SK-N-SH treated with all-trans-retinoic acid at 6 μM for 48 hours (cell line): ENCODE measurements around the gene SLC38A7.

Experiments used
- ATAC-seq: fragments of 200-7000 bp; cut with Tn5 transposase; 3 replicates; pipeline ENCODE4 v1.9.1; 2020; ENCODE audit warnings: mild to moderate bottlenecking, moderate library complexity
- BACH2 ChIP-seq: fragments of 250-450 bp; sonication (Bioruptor Pico); IDR thresholded peaks from 2 replicates; pipeline ENCODE4 v1.9.0; 2021; ENCODE audit warnings: mild to moderate bottlenecking, borderline replicate concordance
- CSDC2 ChIP-seq: fragments of 250-450 bp; sonication (Bioruptor Pico); IDR thresholded peaks from 2 replicates; pipeline ENCODE4 v1.5.0; 2020; ENCODE audit warnings: mild to moderate bottlenecking, moderate library complexity
- ESRRG ChIP-seq: fragments of 250-450 bp; sonication (Bioruptor Pico); IDR thresholded peaks from 2 replicates; pipeline ENCODE4 v1.6.1; 2021; ENCODE audit warnings: mild to moderate bottlenecking
- GLIS3 ChIP-seq: fragments of 250-450 bp; sonication (Bioruptor Pico); IDR thresholded peaks from 2 replicates; pipeline ENCODE4 v1.5.0; 2020; ENCODE audit warnings: mild to moderate bottlenecking, moderate library complexity
- OSR1 ChIP-seq: fragments of 250-450 bp; sonication (Bioruptor Pico); IDR thresholded peaks from 2 replicates; pipeline ENCODE4 v1.8.0; 2022; ENCODE audit warnings: moderate library complexity, mild to moderate bottlenecking, inconsistent platforms
- PPARA ChIP-seq: fragments of 250-450 bp; sonication (Bioruptor Pico); IDR thresholded peaks from 2 replicates; pipeline ENCODE4 v1.5.0; 2020; ENCODE audit warnings: mild to moderate bottlenecking, borderline replicate concordance
- RARB ChIP-seq: fragments of 250-450 bp; sonication (Bioruptor Pico); IDR thresholded peaks from 2 replicates; pipeline ENCODE4 v1.8.0; 2021; ENCODE audit warnings: mild to moderate bottlenecking, moderate library complexity
- SNAI2 ChIP-seq: fragments of 250-450 bp; sonication (Bioruptor Pico); IDR thresholded peaks from 2 replicates; pipeline ENCODE4 v1.5.0; 2020; ENCODE audit warnings: mild to moderate bottlenecking, moderate library complexity
- TCF4 ChIP-seq: fragments of 250-450 bp; sonication (Bioruptor Pico); IDR thresholded peaks from 2 replicates; pipeline ENCODE4 v1.8.0; 2021; ENCODE audit warnings: mild to moderate bottlenecking, moderate library complexity, borderline replicate concordance
- TOX ChIP-seq: fragments of 250-450 bp; sonication (Bioruptor Pico); IDR thresholded peaks from 2 replicates; pipeline ENCODE4 v1.8.0; 2021; ENCODE audit warnings: mild to moderate bottlenecking, moderate library complexity, borderline replicate concordance
- ZC3H10 ChIP-seq: fragments of 250-450 bp; sonication (Bioruptor Pico); IDR thresholded peaks from 2 replicates; pipeline ENCODE4 v1.5.1; 2021; ENCODE audit warnings: mild to moderate bottlenecking, moderate library complexity
- ZFP3 ChIP-seq: fragments of 250-450 bp; sonication (Bioruptor Pico); IDR thresholded peaks from 2 replicates; pipeline ENCODE4 v1.5.0; 2020; ENCODE audit warnings: mild to moderate bottlenecking, moderate library complexity
- ZNF70 ChIP-seq: fragments of 450-650 bp; formaldehyde crosslinking; IDR thresholded peaks from 2 replicates; pipeline ENCODE4 v1.5.0; 2020; ENCODE audit warnings: mild to moderate bottlenecking, moderate library complexity
- ZNF8 ChIP-seq: fragments of 450-650 bp; formaldehyde crosslinking; IDR thresholded peaks from 2 replicates; pipeline ENCODE4 v1.5.0; 2020; ENCODE audit warnings: mild to moderate bottlenecking, moderate library complexity
- TF ChIP-seq, protein P1 (sequence below): fragments of 250-450 bp; sonication (Bioruptor Pico); IDR thresholded peaks from 2 replicates; pipeline ENCODE4 v1.8.0; 2020; ENCODE audit warnings: mild to moderate bottlenecking, moderate library complexity, borderline replicate concordance
- TF ChIP-seq, protein P2 (sequence below): fragments of 250-450 bp; sonication (Bioruptor Pico); IDR thresholded peaks from 2 replicates; pipeline ENCODE4 v1.5.1; 2021; ENCODE audit warnings: mild to moderate bottlenecking, moderate library complexity

SLC38A7 gene, protein sequence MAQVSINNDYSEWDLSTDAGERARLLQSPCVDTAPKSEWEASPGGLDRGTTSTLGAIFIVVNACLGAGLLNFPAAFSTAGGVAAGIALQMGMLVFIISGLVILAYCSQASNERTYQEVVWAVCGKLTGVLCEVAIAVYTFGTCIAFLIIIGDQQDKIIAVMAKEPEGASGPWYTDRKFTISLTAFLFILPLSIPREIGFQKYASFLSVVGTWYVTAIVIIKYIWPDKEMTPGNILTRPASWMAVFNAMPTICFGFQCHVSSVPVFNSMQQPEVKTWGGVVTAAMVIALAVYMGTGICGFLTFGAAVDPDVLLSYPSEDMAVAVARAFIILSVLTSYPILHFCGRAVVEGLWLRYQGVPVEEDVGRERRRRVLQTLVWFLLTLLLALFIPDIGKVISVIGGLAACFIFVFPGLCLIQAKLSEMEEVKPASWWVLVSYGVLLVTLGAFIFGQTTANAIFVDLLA

DNA sequence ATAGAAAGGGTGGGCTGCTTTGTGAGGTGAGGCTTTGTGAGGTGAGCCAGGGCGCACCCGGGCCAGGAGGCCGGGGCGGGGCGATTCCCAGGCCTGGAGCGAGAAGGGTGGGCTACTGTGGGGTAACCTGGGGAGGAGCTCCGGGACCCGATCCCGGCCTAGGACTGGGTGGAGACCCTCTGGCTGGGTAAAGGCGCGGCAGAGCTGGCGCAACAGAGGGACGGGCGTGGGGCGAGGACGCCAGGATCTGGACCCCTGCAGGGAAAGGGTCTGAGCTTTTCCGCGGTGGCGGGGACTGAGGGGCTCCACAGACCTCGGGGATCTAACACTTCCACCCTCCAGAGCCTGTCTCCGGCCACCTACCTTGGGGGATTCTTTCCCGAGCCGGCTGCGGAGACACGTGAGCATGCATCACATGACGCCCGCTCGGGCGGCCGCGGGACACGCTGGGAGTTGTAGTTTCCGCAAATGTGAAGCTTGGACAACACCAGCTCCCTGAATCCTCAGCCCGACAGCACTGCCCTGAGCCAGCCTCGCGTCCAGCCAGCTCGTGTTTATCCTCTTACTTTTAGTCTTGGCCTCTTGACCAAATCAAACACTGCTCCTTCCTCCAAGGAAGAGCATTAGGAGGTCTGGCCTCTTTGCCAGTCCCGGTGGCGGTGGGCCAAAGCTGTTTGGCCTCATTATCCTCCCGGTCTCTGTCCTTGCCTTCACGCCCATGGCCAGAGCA lies at the start of gene SLC38A7:
Gene SLC38A7 (minus strand): TSS at position 417 of the 730 bp plus-strand sequence. CDS start 4,644 bp downstream, outside the sequence.
- peak; percentile 98 for ATAC-seq
- TF ChIP-seq, protein P1, sequence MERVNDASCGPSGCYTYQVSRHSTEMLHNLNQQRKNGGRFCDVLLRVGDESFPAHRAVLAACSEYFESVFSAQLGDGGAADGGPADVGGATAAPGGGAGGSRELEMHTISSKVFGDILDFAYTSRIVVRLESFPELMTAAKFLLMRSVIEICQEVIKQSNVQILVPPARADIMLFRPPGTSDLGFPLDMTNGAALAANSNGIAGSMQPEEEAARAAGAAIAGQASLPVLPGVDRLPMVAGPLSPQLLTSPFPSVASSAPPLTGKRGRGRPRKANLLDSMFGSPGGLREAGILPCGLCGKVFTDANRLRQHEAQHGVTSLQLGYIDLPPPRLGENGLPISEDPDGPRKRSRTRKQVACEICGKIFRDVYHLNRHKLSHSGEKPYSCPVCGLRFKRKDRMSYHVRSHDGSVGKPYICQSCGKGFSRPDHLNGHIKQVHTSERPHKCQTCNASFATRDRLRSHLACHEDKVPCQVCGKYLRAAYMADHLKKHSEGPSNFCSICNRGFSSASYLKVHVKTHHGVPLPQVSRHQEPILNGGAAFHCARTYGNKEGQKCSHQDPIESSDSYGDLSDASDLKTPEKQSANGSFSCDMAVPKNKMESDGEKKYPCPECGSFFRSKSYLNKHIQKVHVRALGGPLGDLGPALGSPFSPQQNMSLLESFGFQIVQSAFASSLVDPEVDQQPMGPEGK (CRISPR knock-in tag), result no peak
- TF ChIP-seq OSR1 (CRISPR knock-in tag) (no peak), BACH2 (CRISPR knock-in tag) (no peak), TCF4 (CRISPR knock-in tag) (no peak), CSDC2 (CRISPR knock-in tag) (no peak), ZNF70 (CRISPR knock-in tag) (0 out of 2 replicates have a peak, but pooled peaks have one; percentile 38)

GRCh38 chr16:58733671-58734458 lies 49.3 kb upstream of the SLC38A7 start, which contains the start of gene GOT2:
GOT2 (minus strand) TSS chr16:58734316; CDS start chr16:58734228, 88 bp downstream.
- peak; percentile 99 for ATAC-seq

DNA sequence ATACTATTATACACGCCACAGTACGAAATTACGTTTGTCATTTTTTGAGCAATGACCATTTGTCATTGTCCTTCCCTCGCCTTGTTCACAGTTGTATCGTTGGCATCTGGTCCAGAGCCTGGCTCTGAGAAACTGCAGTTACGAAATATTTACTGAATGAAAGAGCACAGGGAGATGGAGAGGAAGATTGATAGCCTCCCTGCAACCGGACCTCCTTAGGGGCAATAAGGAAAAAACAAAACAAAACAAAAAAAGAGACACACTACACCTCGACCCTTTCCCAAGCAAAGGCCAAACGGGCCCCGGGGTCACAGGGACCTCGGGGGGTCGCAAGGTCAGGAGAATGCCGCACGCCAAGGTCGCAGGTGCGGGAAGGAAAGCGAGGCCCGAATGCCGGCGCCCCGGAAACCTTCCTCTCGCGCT lies 48.7 kb upstream of the SLC38A7 start:
- TF ChIP-seq TOX (CRISPR knock-in tag), result no peak
- TF ChIP-seq PPARA (CRISPR knock-in tag), result no peak
- no peak; the same call in 1 of the 2 replicates for TF ChIP-seq GLIS3 (CRISPR knock-in tag)
- TF ChIP-seq ZNF70 (CRISPR knock-in tag), result no peak
- TF ChIP-seq RARB (CRISPR knock-in tag), result no peak
- no peak for TF ChIP-seq OSR1 (CRISPR knock-in tag)
- TF ChIP-seq, protein P1 (CRISPR knock-in tag), result no peak
- no peak for TF ChIP-seq SNAI2 (CRISPR knock-in tag)
- no peak for TF ChIP-seq BACH2 (CRISPR knock-in tag)
- no peak for TF ChIP-seq ZC3H10
- TF ChIP-seq ZFP3, result no peak
- no peak for ATAC-seq

More at GRCh38 chr16:58733671-58734458, 49.3 kb upstream of the SLC38A7 start, which contains the start of gene GOT2:
- no peak for TF ChIP-seq GLIS3 (CRISPR knock-in tag)
- no peak for TF ChIP-seq TOX (CRISPR knock-in tag)
- TF ChIP-seq, protein P2, sequence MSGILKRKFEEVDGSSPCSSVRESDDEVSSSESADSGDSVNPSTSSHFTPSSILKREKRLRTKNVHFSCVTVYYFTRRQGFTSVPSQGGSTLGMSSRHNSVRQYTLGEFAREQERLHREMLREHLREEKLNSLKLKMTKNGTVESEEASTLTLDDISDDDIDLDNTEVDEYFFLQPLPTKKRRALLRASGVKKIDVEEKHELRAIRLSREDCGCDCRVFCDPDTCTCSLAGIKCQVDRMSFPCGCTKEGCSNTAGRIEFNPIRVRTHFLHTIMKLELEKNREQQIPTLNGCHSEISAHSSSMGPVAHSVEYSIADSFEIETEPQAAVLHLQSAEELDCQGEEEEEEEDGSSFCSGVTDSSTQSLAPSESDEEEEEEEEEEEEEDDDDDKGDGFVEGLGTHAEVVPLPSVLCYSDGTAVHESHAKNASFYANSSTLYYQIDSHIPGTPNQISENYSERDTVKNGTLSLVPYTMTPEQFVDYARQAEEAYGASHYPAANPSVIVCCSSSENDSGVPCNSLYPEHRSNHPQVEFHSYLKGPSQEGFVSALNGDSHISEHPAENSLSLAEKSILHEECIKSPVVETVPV (CRISPR knock-in tag), result no peak
- no peak for TF ChIP-seq ZNF8
- no peak for TF ChIP-seq RARB (CRISPR knock-in tag)
- TF ChIP-seq, protein P1 (CRISPR knock-in tag), result no peak
- TF ChIP-seq ESRRG (CRISPR knock-in tag), result no peak
